Stimulated activated CD4-positive, alpha-beta T cell treated with anti-CD3 and anti-CD28 coated beads, Interleukin-12 subunit alpha, Interleukin-12 subunit beta, amount 100 ng/mL, for 4 hours (primary cell): ENCODE results near the gene WDR33.

Experiments used
- DNase-seq: peaks from one replicate; pipeline ENCODE4 v3.0.0-alpha.2; 2020

Gene WDR33

DNA sequence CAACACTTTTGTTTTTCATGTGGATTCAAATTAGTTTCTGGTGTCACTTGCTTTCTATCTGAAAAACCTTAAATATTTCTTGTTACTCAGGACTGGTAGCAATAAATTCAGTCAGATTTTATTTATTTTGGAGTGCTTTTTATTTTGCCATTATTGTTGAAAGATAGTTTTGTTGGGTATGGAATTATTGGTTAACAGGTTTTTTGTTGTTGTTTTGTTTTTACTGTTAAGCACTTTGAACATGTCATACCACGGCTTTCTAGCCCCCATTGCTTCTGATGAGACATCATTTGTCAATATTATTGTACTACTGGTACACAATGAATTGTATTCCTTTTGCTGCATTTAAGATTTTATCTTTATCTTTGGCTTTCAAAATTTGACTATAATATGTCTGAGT is 122.6 kb downstream of the WDR33 start:
- DNase-seq, result no peak

GRCh38 chr2:127685410-127686080 is 125.4 kb downstream of the WDR33 start:
- DNase-seq, result no peak

DNA sequence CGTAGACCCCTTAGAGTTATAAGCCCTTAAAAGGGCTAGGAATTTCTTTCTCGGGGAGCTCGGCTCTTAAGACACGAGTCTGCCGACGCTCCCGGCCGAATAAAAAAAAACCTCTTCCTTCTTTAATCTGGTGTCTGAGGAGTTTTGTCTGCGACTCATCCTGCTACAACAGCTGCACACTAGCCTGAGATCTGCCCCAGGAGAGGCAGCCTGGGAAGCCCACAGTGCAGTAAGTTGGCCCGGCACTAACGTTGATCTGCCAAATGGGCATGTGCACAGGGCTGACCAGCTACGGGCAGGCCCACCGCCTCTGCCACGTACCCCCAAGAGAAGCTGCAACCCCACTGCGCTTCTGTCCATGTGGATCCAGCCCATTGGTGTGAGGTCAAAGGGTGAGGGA is 127.2 kb downstream of the WDR33 start:
- no peak for DNase-seq

DNA sequence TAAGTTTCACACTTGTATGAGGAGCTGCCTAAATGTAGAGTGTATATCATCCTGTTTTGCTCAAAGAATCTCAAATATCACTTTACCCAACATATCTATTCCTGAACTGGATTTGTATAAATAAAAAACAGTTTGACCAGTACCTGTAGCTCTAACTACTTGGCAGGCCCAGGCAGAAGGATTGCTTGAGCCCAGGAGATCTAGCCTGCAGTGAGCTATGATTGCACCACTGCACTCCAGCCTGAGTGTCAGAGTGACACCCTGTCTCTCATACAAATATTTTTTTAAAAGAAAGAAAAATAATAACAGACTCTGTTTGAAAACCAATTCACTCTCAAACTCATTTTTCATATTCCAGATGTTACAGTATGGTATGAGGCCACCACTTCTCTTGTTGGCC is 127.9 kb downstream of the WDR33 start:
- no peak for DNase-seq

DNA sequence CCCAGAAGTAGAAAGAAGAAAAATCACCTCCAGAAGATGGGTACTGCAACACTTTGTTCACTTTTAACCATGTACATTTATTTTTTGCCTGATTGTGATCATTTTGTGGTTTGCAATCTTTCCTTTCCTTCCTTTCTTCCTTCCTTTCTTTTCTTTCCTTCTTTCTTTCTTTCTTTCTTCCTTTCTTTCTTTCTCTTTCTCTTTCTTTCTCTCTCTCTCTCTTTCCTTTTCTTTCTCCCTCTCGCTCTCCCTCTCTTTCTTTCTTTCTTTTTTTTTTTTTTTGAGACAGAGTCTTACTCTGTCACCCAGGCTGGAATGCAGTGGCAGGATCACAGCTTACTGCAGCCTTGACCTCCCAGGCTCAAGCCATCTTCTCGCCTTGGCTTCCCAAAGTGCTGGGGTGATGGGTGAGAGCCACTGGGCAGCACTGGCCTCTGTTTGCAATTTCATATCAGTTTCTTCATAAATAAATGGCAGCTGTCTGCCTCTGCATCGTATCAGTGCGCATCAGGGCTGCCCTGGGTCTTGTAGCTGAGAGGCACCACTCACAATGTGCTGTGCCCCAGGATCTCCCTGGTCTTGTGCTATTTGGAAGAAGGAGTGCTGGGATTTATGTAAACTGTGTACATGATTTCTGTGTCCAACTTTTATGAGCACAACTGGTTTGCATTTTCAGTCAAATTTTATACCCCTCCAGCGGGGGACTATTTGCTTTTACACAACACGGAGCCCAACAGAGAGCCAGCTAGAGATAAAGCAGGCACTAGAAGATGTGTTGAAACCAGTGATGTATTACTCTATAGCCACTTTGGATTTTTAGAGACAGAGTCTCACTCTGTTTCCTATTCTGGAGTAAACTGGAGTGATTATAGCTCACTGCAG is 128.8 kb downstream of the WDR33 start:
- no peak for DNase-seq

DNA sequence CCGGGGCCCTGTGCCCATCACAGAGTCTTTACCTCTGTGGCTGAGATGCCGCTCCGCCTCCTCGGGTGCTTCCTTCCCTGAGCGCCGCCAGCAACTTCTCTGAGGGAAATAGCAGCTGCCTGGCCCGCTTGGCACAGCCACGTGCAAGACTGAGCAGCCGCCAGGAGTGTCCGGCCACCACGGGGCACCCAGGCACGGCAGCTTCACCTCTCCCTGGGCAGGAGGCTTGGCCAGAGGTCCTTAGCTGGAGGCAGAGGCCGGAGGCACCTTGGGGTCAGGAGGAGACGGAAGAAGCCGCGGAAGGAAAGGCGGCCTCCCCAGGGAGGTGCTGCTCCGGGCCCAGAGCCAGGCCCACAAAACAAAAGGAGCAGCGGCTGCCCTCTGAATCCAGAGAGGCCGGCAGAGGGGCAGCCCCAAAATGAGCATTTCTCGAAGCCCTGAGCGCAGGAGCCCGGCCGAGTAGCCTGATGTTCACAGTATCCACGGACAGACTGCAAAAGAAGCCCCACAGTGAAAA is 129.6 kb downstream of the WDR33 start:
- no peak for DNase-seq

DNA sequence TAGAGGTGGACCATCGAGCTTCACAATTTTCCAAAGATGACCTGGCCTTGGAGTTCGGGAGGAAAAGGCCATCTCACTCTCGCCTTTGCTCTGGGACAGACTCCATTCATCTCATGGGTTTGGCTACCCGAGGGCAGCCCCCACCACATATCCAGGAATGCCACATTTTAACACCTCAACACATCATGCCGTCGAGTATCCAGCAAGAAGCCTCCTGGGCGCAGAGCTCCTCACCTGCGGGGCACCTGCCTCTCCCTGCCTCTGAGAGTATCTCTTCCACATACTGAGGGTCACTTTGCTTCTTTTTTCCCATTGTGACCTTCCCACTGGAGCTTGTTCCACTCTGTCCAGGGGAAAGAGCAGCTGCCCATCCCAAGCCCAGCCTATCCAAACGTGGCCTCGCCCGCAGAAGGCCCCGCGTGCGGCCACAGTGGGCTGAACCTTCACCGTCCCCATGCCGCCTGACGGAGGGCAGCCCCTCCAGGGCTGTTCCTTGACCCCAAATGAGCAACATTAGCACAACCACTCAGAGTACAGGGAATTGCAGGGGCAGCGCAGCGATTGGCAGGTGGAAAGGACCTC is 130.2 kb downstream of the WDR33 start:
- DNase-seq, result no peak

DNA sequence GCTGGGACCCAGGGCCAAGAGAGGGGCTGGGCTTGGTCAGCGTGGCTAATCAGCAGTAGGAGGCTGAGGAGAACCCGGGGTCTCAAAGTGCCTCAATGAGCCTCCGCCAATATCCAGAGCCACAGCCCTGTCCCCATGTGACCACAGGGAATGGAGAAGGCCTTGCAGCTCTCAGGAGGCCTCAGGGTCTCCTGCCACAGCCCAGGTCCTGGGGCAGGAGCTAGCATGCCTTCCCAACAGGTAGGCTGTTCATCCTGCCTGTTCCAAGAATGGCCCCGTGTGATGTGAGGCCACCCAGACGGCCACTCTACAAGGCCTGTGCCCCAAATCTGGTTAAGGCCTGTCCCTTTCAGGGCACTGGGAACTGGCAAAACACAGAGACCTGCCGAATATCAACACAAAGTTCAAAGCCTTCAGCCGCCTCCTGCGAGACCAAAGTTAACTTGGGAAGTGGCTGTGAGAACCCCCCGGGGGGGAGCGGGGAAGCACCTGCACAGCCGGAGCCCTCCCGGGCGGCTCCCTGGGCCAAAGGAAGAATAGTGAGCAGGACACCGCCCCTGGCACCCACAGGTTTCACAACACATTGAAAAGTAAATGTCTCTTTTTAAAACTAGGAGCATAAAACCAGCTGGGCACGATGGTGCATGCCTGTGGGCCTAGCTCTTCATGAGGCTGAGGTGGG is 131.2 kb downstream of the WDR33 start:
- DNase-seq, result no peak

- DNase-seq, result no peak
Measured at GRCh38 chr2:127678991-127679390, 132.0 kb downstream of the WDR33 start.

- DNase-seq, result no peak
Measured at GRCh38 chr2:127678531-127678930, 132.4 kb downstream of the WDR33 start.

DNA sequence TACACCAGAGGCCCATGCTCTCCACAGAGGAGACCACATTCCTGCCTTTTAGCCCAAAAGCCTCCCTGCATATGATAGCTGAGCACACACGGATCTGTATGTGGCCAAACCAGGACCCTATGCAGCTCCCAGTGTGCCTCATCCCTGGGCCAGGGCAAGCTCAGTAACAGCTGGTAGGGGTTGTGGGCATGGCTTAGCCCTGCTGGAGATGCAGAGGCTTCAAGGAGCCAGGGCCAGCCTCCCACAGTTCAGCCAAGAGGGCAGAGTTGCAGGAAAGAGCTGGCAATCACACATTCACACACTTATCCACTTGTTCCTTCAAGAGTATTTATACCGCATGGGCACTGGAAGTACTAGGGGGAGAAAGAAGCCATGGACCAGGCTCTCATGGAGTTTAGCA is 134.1 kb downstream of the WDR33 start:
- no peak for DNase-seq

GRCh38 chr2:127675331-127676261 is 135.4 kb downstream of the WDR33 start, which contains the start of gene LIMS2:
Gene LIMS2, minus strand, starts transcription at chr2:127675530. Its CDS starts 506 bp downstream, at chr2:127675024.
- DNase-seq, result no peak

DNA sequence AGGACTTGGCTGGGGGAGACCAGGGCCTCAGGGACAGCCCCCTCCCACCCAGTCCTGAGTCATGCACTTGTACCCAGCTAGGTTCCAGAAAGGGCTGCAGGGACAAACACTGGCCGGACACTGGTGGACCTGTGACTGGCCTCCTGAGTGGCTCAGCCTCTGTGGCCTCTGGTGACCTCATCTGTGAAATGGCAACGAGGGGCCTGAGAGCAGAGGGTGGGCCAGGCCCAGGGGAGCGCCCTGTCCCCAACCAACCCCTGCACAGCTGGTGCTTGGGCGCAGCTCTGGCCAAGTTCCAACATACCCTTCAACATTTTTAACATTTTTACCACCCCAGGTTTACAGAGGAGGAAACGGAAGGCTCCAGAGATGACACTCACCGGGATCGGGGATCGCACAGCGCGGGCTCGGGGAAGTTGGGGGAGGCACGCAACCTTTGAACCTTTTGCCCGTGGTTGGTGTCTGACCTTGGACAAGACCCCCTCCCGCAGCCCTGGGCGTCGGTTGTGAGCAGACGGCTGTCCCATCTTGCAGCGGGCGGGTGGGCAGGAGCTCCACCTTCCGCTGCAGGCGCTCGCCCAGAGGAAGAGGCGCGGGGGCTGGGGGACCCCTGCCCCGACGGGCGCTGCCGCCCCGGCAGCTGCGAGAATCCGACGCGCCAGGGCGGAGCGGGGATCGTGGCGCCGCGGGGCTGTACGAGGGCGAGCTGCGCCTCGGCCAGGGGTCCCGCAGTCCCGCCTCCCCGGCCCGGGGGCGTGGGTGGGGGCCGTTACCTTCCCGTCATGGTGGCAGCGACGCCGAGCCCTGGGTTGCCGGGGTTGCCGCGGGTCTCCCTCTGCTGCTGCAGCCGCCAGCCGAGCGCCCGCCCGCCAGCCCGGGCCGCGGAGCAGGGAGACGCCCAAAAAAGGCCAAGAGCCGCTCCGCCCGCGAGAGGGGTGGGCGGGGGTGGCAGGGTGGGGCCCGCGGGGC is 136.4 kb downstream of the WDR33 start:
- peak; percentile 23 for DNase-seq

DNA sequence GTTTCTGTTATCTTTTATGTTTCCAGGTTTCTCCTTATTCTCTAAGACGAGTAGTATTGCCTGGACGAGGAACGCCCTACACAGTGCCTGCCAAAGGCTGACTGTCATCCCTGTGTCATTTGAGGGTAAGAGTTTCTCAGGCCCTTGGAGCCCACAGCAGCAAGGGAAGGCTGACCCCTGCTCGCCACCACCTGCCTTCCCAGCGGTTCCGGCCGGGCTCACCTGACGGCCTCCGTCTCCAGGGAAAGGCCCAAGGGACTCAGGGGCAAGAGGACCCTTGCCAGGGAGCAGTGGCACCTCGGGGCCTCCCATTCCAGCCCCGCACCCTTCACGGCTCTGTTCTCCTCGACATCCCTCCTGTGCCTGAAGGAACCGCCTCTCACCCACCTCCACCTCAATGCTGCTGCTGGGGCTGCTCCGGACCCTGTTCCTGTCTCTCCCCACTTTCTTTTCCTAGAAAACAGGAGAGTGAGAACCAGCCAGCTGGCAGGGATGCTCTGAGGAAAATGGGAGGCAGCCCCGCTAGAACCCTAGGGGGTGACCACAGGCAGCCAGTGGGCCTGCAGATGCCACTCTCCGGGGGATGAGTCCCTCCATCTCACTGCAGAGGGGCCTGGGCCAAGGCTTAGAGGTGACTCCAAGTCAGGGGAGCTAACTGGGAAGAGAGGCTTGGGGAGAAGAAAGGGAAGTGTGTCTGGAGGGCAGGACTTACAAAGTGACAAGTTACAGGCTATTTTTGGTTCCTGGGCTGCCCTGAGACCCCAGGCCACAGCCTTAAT is 137.5 kb downstream of the WDR33 start:
- no peak for DNase-seq

DNA sequence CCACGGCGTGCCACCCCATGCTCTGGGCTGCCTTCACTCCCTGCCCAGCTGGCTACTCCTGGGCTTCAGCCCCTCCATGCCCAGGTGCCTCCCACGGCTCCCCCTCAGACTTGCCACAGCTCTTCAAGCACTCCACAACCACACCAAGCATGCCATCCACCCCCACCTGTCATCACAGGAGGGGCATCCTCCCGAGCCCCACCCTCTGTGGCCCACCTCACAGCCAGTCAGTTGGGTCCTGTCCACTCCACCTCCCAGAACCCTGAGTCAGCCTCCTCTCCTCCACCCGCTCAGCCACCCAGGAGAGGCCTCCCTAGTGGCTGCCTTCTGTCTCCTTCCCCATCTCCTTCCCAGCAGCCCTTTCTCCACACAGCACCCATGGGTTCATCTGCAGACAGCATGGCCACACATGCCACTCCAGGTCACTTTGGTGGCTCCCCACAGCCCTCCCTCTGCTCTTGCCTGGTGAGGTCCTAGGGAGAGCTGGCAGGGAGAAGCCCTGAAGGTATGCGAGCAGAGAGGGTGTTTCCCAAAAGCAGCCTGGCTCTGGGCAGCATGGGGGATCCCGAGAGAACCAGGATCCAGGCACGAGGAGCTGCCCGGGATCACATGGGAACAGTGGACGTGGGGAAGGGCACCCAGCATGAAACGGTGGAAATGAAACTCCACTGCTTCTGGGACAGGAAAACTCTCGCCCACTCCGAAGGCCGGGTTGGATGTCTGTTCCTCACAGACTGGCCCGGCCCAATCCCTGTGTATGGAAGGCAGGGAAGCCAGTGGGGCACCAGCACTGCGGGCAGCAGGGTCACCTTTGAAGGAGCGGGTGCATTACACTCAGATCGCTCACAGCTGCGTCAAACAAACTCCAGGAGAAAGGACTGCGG is 138.4 kb downstream of the WDR33 start:
- DNase-seq, result no peak

DNA sequence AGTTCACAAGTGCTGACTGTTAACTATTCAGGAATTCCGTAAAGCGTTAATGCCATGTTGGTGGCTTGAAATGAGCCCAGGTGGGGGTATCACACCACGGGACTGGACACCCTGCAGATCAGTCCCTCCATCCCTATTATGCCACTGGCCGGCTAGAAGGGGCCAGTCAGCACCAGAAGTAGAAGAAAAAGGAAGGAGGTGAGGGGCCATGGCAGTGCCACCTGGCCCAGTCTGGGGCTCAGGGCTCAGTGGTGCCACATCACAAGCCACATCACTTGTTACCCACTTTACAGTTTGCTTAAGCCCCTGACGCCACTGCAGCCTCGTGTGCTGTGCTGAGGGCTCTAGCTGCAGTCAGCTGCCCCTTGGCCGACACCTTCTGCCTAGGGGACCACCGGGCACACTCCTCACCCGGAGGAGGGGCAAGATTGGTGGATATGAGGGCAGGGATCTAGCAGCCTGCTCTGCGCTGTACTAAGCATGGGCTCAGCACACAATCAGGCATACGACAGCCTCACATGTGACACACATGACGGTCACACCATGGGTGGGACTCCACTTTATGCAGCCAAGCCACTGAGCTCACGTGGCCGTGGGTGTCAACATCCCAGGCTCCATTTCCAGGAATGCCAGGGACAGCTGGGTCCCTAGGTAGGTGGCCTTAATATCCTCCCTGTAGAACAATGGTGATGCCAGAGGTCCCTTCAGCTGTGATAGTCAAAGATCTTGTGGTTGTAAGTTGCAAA is 139.2 kb downstream of the WDR33 start:
- no peak for DNase-seq

- no peak for DNase-seq
Measured at GRCh38 chr2:127670957-127671290, 140.0 kb downstream of the WDR33 start.
